HEK293 (cell line): ENCODE results near the gene EIF4G3.

Experiments used
- CTCF ChIP-seq: fragments of 450-650 bp; formaldehyde crosslinking; IDR thresholded peaks from 2 replicates; pipeline ENCODE4 v1.5.1; 2016; ENCODE audit warnings: missing biosample characterization, missing genetic modification characterization
- ZNF274 ChIP-seq, 2 experiments: fragments of 200-500 bp in 1 of 2; fragments of 450-650 bp in 1 of 2; sonication (Bioruptor generic) in 1 of 2; formaldehyde crosslinking in 1 of 2; IDR thresholded peaks; 2 replicates each; pipeline versions ENCODE4 v1.5.1 to v1.6.1; 2014 to 2016; ENCODE audit warnings: borderline replicate concordance in 1 of 2, inconsistent platforms in 1 of 2, low read length in 1 of 2, missing biosample characterization in 1 of 2, missing genetic modification characterization in 1 of 2
- ZNF548 ChIP-seq: fragments of 450-650 bp; formaldehyde crosslinking; IDR thresholded peaks from 2 replicates; pipeline ENCODE4 v1.5.1; 2016; ENCODE audit warnings: missing biosample characterization, missing genetic modification characterization

- TF ChIP-seq ZNF548 (tag by site-specific recombination) (no peak), CTCF (tag by site-specific recombination) (no peak), ZNF274 (IDR thresholded peaks at IDR 0.05; ENCODE audit: low read length) (no peak), ZNF274 (tag by site-specific recombination; IDR thresholded peaks at IDR 0.05; ENCODE audit: borderline replicate concordance) (no peak)
These were observed 44.1 kb upstream of the EIF4G3 start for GRCh38 chr1:21220815-21221214.
